Tibial artery (tissue), 4 donors: Measurements from ENCODE around the gene SUSD5.
A peak's percentile ranks its signal among the peaks of the same experiment; 100 is the strongest.

Experiments
- DNase-seq, 2 donors: peaks; one replicate each; pipeline ENCODE4 v3.0.0-alpha.2; 2019
- H3K27ac ChIP-seq, 2 donors: fragments of 200-600 bp; sonication (generic) in 1 of 2; 1 replicate in 1 of 2; 2 replicates in 1 of 2; pipeline ENCODE4 v1.5.1; 2018 to 2019; ENCODE audit warnings: mild to moderate bottlenecking in 1 of 2
- H3K27me3 ChIP-seq, 2 donors: fragments of 200-600 bp; sonication (generic) in 1 of 2; one replicate each; pipeline versions ENCODE4 v1.5.1 to v1.6.0; 2016 to 2019
- H3K36me3 ChIP-seq, 3 donors: fragments of 200-600 bp; sonication (generic) in 2 of 3; one replicate each; pipeline ENCODE4 v1.5.1; 2016 to 2019; ENCODE audit warnings: mild to moderate bottlenecking in 2 of 3
- H3K4me1 ChIP-seq, 4 donors: fragments of 200-600 bp; sonication (generic) in 2 of 4; 1 replicate in 3 of 4; 2 replicates in 1 of 4; pipeline ENCODE4 v1.5.1; 2016 to 2019
- H3K4me3 ChIP-seq, 2 donors: fragments of 200-600 bp; sonication (generic) in 1 of 2; 1 replicate in 1 of 2; 2 replicates in 1 of 2; pipeline ENCODE4 v1.5.1; 2018 to 2019; ENCODE audit warnings: mild to moderate bottlenecking in 2 of 2
- H3K9me3 ChIP-seq, 3 donors: fragments of 200-600 bp; sonication (generic) in 1 of 3; one replicate each; pipeline ENCODE4 v1.5.1; 2016 to 2019
- CTCF ChIP-seq, 2 experiments: fragments of 200-600 bp in 1 of 2; fragments of 450-650 bp in 1 of 2; IDR thresholded peaks; one replicate each; pipeline ENCODE4 v1.5.1; 2017 to 2019; ENCODE audit warnings: antibody characterized with exemption in 2 of 2, mild to moderate bottlenecking in 1 of 2, moderate library complexity in 1 of 2
- intact Hi-C: fragments of 100-400 bp; cut with DNase I; formaldehyde crosslinking; loops from one replicate; pipeline ENCODE4 v1.15.0; 2023; ENCODE audit warnings: low total_unique reads

The SUSD5 gene

GRCh38 chr3:33201195-33201594 is 17.4 kb downstream of the SUSD5 start:
- H3K36me3 ChIP-seq, result peaks cover 0 to 26% (median 17%) of the 10 kb centered on the region in 3 donors
- H3K27me3 ChIP-seq, result no peaks in the 10 kb centered on the region
- no peak for DNase-seq
- H3K4me1 ChIP-seq, result peaks cover 0 to 76% (median 33%) of the 10 kb centered on the region in 4 donors
- intact Hi-C loops, result no loop called here
- H3K27ac ChIP-seq, result peak overlapping the region; percentile 75 to 85
- no peak overlapping the region for H3K4me3 ChIP-seq
- no peak for TF ChIP-seq CTCF (IDR thresholded peaks at IDR 0.05)
- H3K9me3 ChIP-seq, result no peaks in the 10 kb centered on the region

- Histone ChIP-seq H3K4me1 (peaks cover 0 to 64% (median 11%) of the 10 kb centered on the region in 4 donors), H3K27ac (no peak overlapping the region), H3K9me3 (no peaks in the 10 kb centered on the region), H3K4me3 (no peak overlapping the region), H3K36me3 (peaks cover 0 to 15% (median 15%) of the 10 kb centered on the region in 3 donors), H3K27me3 (no peaks in the 10 kb centered on the region)
- intact Hi-C loops, result no loop called here
- TF ChIP-seq CTCF (IDR thresholded peaks at IDR 0.05), result no peak
- DNase-seq, result no peak
Measured at GRCh38 chr3:33196538-33196937, 22.1 kb downstream of the SUSD5 start.

- DNase-seq, result no peak
- H3K27me3 ChIP-seq, result no peaks in the 10 kb centered on the region
- TF ChIP-seq CTCF (IDR thresholded peaks at IDR 0.05), result no peak
- intact Hi-C loops, result no loop called here
- no peak overlapping the region for H3K27ac ChIP-seq
- H3K4me1 ChIP-seq, result peaks cover 0 to 51% (median 0%) of the 10 kb centered on the region in 4 donors
- peaks cover 0 to 10% (median 6%) of the 10 kb centered on the region in 3 donors for H3K36me3 ChIP-seq
- H3K4me3 ChIP-seq, result no peak overlapping the region
- H3K9me3 ChIP-seq, result no peaks in the 10 kb centered on the region
Measured at GRCh38 chr3:33194303-33194702, 24.3 kb downstream of the SUSD5 start.

- no peak for TF ChIP-seq CTCF (IDR thresholded peaks at IDR 0.05)
- intact Hi-C loops, result no loop called here
Measured at GRCh38 chr3:33187368-33187634, 31.3 kb downstream of the SUSD5 start.

GRCh38 chr3:33186524-33187367 is 31.9 kb downstream of the SUSD5 start:
- no peaks in the 10 kb centered on the region for H3K9me3 ChIP-seq
- no peaks in the 10 kb centered on the region for H3K36me3 ChIP-seq
- H3K4me3 ChIP-seq, result no peak overlapping the region
- peak overlapping the region; percentile 29 to 65 for H3K27ac ChIP-seq
- DNase-seq, result no peak
- peaks cover 0 to 59% (median 10%) of the 10 kb centered on the region in 4 donors for H3K4me1 ChIP-seq
- intact Hi-C loops, result no loop called here
- peak in 1 of 2 experiments; percentile 21 for TF ChIP-seq CTCF (IDR thresholded peaks at IDR 0.05)
- no peaks in the 10 kb centered on the region for H3K27me3 ChIP-seq

More at GRCh38 chr3:33187368-33187634, 31.3 kb downstream of the SUSD5 start:
- no peak for DNase-seq
- Histone ChIP-seq H3K9me3 (no peaks in the 10 kb centered on the region), H3K27me3 (no peaks in the 10 kb centered on the region), H3K36me3 (no peaks in the 10 kb centered on the region), H3K4me3 (no peak overlapping the region), H3K4me1 (peaks cover 0 to 55% (median 10%) of the 10 kb centered on the region in 4 donors), H3K27ac (peak overlapping the region; percentile 29 to 65)
